ENCODE measurements around the gene SIM1. TPM values are rescaled to one million over a fixed set of nuclear protein-coding genes. Genes with fewer than 3 reads are reported as not detected.

SIM1 gene
- total RNA-seq, 1 experiment from 2014 or later = not detected

GRCh38 chr6:100433726-100434435 lies 30.8 kb downstream of the SIM1 start (continued):
- TF ChIP-seq YY1 (IDR thresholded peaks at IDR 0.05; ENCODE audit: extremely low read depth, insufficient replicate concordance, low read depth, low read length) (no peak), EGR1 (IDR thresholded peaks at IDR 0.05; ENCODE audit: low read depth) (no peak), SRF (IDR thresholded peaks at IDR 0.05; ENCODE audit: low read depth) (no peak)

GRCh38 chr6:100432136-100432535 lies 32.6 kb downstream of the SIM1 start:
- no peak overlapping the region for H2AFZ ChIP-seq (ENCODE audit: low read depth, low read length, poor library complexity, severe bottlenecking)
- no peaks in the 10 kb centered on the region for H3K79me2 ChIP-seq (ENCODE audit: insufficient read depth, low read length)
- no peak for TF ChIP-seq TCF7L2 (IDR thresholded peaks at IDR 0.05; ENCODE audit: borderline replicate concordance, extremely low read depth, insufficient read depth, insufficient read length)
- TF ChIP-seq SRF (IDR thresholded peaks at IDR 0.05; ENCODE audit: low read depth) = no peak
- TF ChIP-seq FOSL1 (IDR thresholded peaks at IDR 0.05; ENCODE audit: low read depth) = no peak
- TF ChIP-seq ELF1 (IDR thresholded peaks at IDR 0.05; ENCODE audit: borderline replicate concordance, low read depth) = no peak
- peaks cover 0 to 9% of the 10 kb centered on the region in 2 experiments; a peak in 1 of 4 replicates for H3K4me1 ChIP-seq (ENCODE audit: control insufficient read depth in 1 of 2, insufficient read depth in 2 of 2, low read length in 2 of 2)
- H3K27me3 ChIP-seq (ENCODE audit: insufficient read depth, low read length) = no peaks in the 10 kb centered on the region
- H3K9me3 ChIP-seq (ENCODE audit: control insufficient read depth in 1 of 2, insufficient read depth in 1 of 2, low read depth in 1 of 2, low read length in 2 of 2) = no peaks in the 10 kb centered on the region
- H3K9ac ChIP-seq (ENCODE audit: low read length) = no peak overlapping the region
- H4K20me1 ChIP-seq (ENCODE audit: insufficient read depth) = no peaks in the 10 kb centered on the region
- H3K27ac ChIP-seq (ENCODE audit: low read depth, low read length) = no peak overlapping the region
- ChIA-PET RAD21 (ENCODE audit: low non-redundant PET in 1 of 2, low total read pairs in 2 of 2, uncharacterized antibody in 2 of 2, unreplicated experiment in 2 of 2) (no interaction called here), POLR2A (no interaction called here), CTCF (no interaction called here)
- H3K4me2 ChIP-seq (ENCODE audit: low read length) = no peak overlapping the region
- no peak overlapping the region for H3K4me3 ChIP-seq (replicated peaks in 1 of 2; ENCODE audit: low read depth in 1 of 2, low read length in 2 of 2)
- intact Hi-C loops (cut with micrococcal nuclease) = no loop called here
- no peaks in the 10 kb centered on the region for H3K9me2 ChIP-seq (ENCODE audit: insufficient read depth)
- no TSS peak for BruUV-seq (replicated peaks)
- no peak for DNase-seq (ENCODE audit: low read depth, low spot score)
- H3K36me3 ChIP-seq (ENCODE audit: control insufficient read depth in 1 of 2, insufficient read depth in 2 of 2, low read length in 2 of 2) = no peaks in the 10 kb centered on the region
- no peak for ATAC-seq

- POLR2A ChIA-PET = no interaction called here
- no peak for ATAC-seq
Observed at GRCh38 chr6:100430962-100431361, 33.8 kb downstream of the SIM1 start.

More at GRCh38 chr6:100430962-100431361, 33.8 kb downstream of the SIM1 start:
- TF ChIP-seq ZBTB33 (IDR thresholded peaks at IDR 0.05; ENCODE audit: extremely low read depth, insufficient replicate concordance, low read length) (no peak), CBX3 (IDR thresholded peaks at IDR 0.05; ENCODE audit: low read depth) (no peak)
- H3K36me3 ChIP-seq (ENCODE audit: control insufficient read depth in 1 of 2, insufficient read depth in 2 of 2, low read length in 2 of 2) = no peaks in the 10 kb centered on the region
- no peaks in the 10 kb centered on the region for H3K9me3 ChIP-seq (ENCODE audit: control insufficient read depth in 1 of 2, insufficient read depth in 1 of 2, low read depth in 1 of 2, low read length in 2 of 2)
- no peak overlapping the region for H3K9ac ChIP-seq (ENCODE audit: low read length)
- H3K4me2 ChIP-seq (ENCODE audit: low read length) = no peak overlapping the region
- no TSS peak for BruUV-seq (replicated peaks)
- H2AFZ ChIP-seq (ENCODE audit: low read depth, low read length, poor library complexity, severe bottlenecking) = peak overlapping the region; percentile 52
- intact Hi-C loops (cut with micrococcal nuclease) = no loop called here
- CTCF ChIA-PET = no interaction called here
- no peaks in the 10 kb centered on the region for H4K20me1 ChIP-seq (ENCODE audit: insufficient read depth)
- H3K79me2 ChIP-seq (ENCODE audit: insufficient read depth, low read length) = no peaks in the 10 kb centered on the region
- H3K27me3 ChIP-seq (ENCODE audit: insufficient read depth, low read length) = no peaks in the 10 kb centered on the region
- peaks cover 0 to 8% of the 10 kb centered on the region in 2 experiments; a peak in 1 of 4 replicates for H3K4me1 ChIP-seq (ENCODE audit: control insufficient read depth in 1 of 2, insufficient read depth in 2 of 2, low read length in 2 of 2)
- RAD21 ChIA-PET (ENCODE audit: low non-redundant PET in 1 of 2, low total read pairs in 2 of 2, uncharacterized antibody in 2 of 2, unreplicated experiment in 2 of 2) = no interaction called here
- no peak for DNase-seq (ENCODE audit: low read depth, low spot score)
- no peaks in the 10 kb centered on the region for H3K9me2 ChIP-seq (ENCODE audit: insufficient read depth)
- H3K4me3 ChIP-seq (replicated peaks in 1 of 2; ENCODE audit: low read depth in 1 of 2, low read length in 2 of 2) = no peak overlapping the region
- H3K27ac ChIP-seq (ENCODE audit: low read depth, low read length) = no peak overlapping the region
